ENCODE measurements around the gene ELP2.

DNA sequence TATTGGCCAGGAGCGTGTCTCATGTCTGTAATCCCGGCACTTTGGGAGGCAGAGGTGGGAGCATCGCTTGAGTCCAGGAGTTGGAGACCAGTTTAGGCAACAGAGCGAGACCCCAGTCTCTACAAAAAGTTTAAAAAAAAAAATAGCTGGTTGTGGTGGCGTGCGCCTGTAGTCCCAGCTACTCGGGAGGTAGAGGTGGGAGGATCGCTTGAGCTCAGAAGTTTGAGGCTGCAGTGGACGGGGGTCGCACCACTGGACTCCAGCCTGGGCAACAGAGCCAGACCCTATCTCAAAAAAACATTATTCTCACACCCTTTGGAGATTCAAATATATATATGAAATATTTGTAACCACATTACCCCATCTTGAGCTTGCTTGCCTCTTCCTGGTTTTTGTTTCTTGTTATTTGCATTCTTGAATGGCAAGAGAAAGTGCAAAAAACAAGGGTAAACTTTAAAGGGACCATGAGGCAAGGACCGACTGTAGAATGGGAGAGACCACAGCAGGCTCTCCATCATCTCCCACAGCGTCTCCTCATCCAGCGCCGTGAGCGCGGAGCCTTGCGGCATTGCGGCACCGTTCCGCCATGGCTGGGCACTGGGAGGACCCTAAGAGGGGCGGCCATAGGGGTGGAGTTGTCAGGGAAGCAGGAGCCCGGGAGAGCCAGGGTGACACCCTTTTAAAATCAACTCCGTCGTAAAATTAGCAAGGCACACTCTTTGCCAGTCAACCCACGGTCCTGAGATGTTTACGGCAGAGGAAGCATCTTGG lies 1.4 kb downstream of the ELP2 start:
- no peak for TF ChIP-seq POLR2A (IDR thresholded peaks at IDR 0.05; ENCODE audit: low read depth, low read length)
- TF ChIP-seq JUN (IDR thresholded peaks at IDR 0.05; ENCODE audit: borderline replicate concordance, insufficient read depth, insufficient read length, low read depth) = no peak
- TF ChIP-seq, protein P1, sequence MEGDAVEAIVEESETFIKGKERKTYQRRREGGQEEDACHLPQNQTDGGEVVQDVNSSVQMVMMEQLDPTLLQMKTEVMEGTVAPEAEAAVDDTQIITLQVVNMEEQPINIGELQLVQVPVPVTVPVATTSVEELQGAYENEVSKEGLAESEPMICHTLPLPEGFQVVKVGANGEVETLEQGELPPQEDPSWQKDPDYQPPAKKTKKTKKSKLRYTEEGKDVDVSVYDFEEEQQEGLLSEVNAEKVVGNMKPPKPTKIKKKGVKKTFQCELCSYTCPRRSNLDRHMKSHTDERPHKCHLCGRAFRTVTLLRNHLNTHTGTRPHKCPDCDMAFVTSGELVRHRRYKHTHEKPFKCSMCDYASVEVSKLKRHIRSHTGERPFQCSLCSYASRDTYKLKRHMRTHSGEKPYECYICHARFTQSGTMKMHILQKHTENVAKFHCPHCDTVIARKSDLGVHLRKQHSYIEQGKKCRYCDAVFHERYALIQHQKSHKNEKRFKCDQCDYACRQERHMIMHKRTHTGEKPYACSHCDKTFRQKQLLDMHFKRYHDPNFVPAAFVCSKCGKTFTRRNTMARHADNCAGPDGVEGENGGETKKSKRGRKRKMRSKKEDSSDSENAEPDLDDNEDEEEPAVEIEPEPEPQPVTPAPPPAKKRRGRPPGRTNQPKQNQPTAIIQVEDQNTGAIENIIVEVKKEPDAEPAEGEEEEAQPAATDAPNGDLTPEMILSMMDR (IDR thresholded peaks at IDR 0.05; ENCODE audit: extremely low read depth in 1 of 2, insufficient read depth in 1 of 2, low read depth in 1 of 2, low read length in 2 of 2) = no peak
- no peak for TF ChIP-seq POLR2AphosphoS5 (IDR thresholded peaks at IDR 0.05; ENCODE audit: insufficient read depth, low read depth, low read length)
- no peak for TF ChIP-seq EZH2 (IDR thresholded peaks at IDR 0.05; ENCODE audit: borderline replicate concordance, low read depth, low read length, severe bottlenecking)
- TF ChIP-seq, protein P2, sequence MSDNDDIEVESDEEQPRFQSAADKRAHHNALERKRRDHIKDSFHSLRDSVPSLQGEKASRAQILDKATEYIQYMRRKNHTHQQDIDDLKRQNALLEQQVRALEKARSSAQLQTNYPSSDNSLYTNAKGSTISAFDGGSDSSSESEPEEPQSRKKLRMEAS (IDR thresholded peaks at IDR 0.05; ENCODE audit: insufficient read depth, insufficient read length) = no peak
- no peak for TF ChIP-seq FOS (IDR thresholded peaks at IDR 0.05; ENCODE audit: borderline replicate concordance, insufficient read depth, low read length)
- TF ChIP-seq GATA2 (IDR thresholded peaks at IDR 0.05; ENCODE audit: insufficient read depth, insufficient read length, low read depth, low read length) = no peak
- TF ChIP-seq MYC (IDR thresholded peaks at IDR 0.05; ENCODE audit: low read depth, low read length) = no peak
